Panc1 (cell line): ENCODE measurements around the gene MSMP. TPM values are rescaled to one million over a fixed set of nuclear protein-coding genes. Genes with fewer than 3 reads are reported as not detected.

Experiments used
- ATAC-seq: fragments of 200-7000 bp; cut with Tn5 transposase; 2 replicates; pipeline ENCODE4 v1.9.1; 2020; ENCODE audit warnings: mild to moderate bottlenecking, moderate library complexity
- BruUV-seq: library from RNA; stranded (reverse); fragments of 400-500 nt; replicated peaks from 2 replicates; lab custom pipeline; 2021; lab: Mats Ljungman, UMichigan
- CTCF ChIA-PET: fragments of 300-600 bp; sonication (Branson Sonifier 250); formaldehyde crosslinking; loops from one replicate; lab custom pipeline; 2022; ENCODE audit warnings: antibody characterized with exemption; lab: Charles Lee
- POLR2A ChIA-PET: fragments of 300-600 bp; sonication (Branson Sonifier 250); formaldehyde crosslinking; loops from one replicate; lab custom pipeline; 2022; ENCODE audit warnings: antibody characterized with exemption; lab: Charles Lee
- DNase-seq: peaks from one replicate; pipeline ENCODE4 v3.0.0-alpha.2; 2010; ENCODE audit warnings: low read depth, low spot score
- H3K27ac ChIP-seq: 2 replicates; pipeline ENCODE4 v1.5.1; 2011; ENCODE audit warnings: mild to moderate bottlenecking, low read length, inconsistent platforms
- H3K27me3 ChIP-seq: fragments of 200-500 bp; sonication (Bioruptor generic); 2 replicates; pipeline ENCODE4 v1.6.0; 2014; ENCODE audit warnings: low read length, inconsistent platforms; ENCODE audit not compliant: control insufficient read depth, insufficient read depth
- H3K36me3 ChIP-seq: fragments of 200-500 bp; sonication (Bioruptor generic); 2 replicates; pipeline ENCODE4 v1.5.1; 2014; ENCODE audit warnings: inconsistent platforms, mild to moderate bottlenecking, low read length, moderate library complexity; ENCODE audit not compliant: control insufficient read depth, insufficient read depth
- H3K4me1 ChIP-seq: 2 replicates; pipeline ENCODE4 v1.5.1; 2011; ENCODE audit warnings: inconsistent platforms, mild to moderate bottlenecking, low read length, moderate library complexity; ENCODE audit not compliant: control insufficient read depth, insufficient read depth
- H3K4me3 ChIP-seq, 2 experiments: 2 replicates each; pipeline ENCODE4 v1.5.1; 2011 to 2012; ENCODE audit warnings: low read depth in 2 of 2, low read length in 2 of 2, mild to moderate bottlenecking in 2 of 2, inconsistent platforms in 1 of 2, moderate library complexity in 1 of 2
- H3K9me3 ChIP-seq: fragments of 200-500 bp; sonication (Bioruptor generic); 2 replicates; pipeline ENCODE4 v1.5.1; 2014; ENCODE audit warnings: low read depth, mild to moderate bottlenecking, inconsistent platforms, low read length, moderate library complexity; ENCODE audit not compliant: control insufficient read depth, insufficient read depth
- POLR2AphosphoS5 ChIP-seq: IDR thresholded peaks from 2 replicates; pipeline ENCODE4 v1.6.1; 2012; ENCODE audit warnings: mild to moderate bottlenecking, low read depth, low read length, moderate library complexity
- SIN3A ChIP-seq: IDR thresholded peaks from 2 replicates; pipeline ENCODE4 v1.6.1; 2012; ENCODE audit warnings: low read depth, mild to moderate bottlenecking, low read length, moderate library complexity, borderline replicate concordance; ENCODE audit not compliant: insufficient read depth
- TCF7L2 ChIP-seq: IDR thresholded peaks from 2 replicates; pipeline ENCODE4 v1.6.1; 2011; ENCODE audit warnings: mild to moderate bottlenecking, low read depth, low read length, inconsistent platforms
- in situ Hi-C: cut with HindIII; loops from 2 replicates; pipeline ENCODE4 v1.10.0; 2016; ENCODE audit warnings: low sequenced_read_pairs, low pct_unique_long_range_greater_than_20kb
- intact Hi-C: fragments of 100-400 bp; cut with micrococcal nuclease; formaldehyde crosslinking; loops from one replicate; pipeline ENCODE4 v1.10.0; 2022; ENCODE audit not compliant: unreplicated experiment
- total RNA-seq: library from RNA; stranded (reverse); gene quantifications from one replicate; pipeline ENCODE4 v1.2.1, GENCODE V29; 2021; ENCODE audit not compliant: unreplicated experiment
- TF ChIP-seq, protein P1 (sequence below), 2 experiments: IDR thresholded peaks; 2 replicates each; pipeline ENCODE4 v1.6.1; 2011 to 2012; ENCODE audit warnings: low read depth in 2 of 2, control low read depth in 1 of 2, low read length in 1 of 2, mild to moderate bottlenecking in 1 of 2, moderate library complexity in 1 of 2; ENCODE audit not compliant: insufficient read depth in 1 of 2
- TF ChIP-seq, protein P2 (sequence below): fragments of 450-650 bp; IDR thresholded peaks from 2 replicates; pipeline ENCODE4 v1.5.1; 2017; ENCODE audit warnings: mild to moderate bottlenecking

Gene MSMP
- total RNA-seq, 1 experiment from 2014 or later, result 1.4 TPM

DNA sequence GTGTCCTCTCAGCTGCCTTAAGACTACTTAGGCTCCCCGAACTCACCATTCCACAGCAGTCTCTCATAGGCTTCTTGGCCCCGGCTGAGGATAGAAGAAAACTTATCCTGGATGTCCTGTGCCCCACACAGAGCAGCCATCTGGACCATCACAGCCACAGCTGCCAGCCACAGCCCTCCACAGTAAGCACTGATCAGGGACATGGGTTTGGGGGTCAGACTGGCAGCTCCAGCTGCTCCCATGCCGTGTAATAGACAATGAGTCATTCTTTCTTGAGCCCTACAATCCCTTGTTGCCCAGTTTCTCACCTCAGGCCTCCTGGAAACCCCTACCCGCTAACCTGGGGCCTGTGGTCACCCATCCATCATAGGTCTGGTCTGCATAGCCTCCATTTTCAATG lies 15.9 kb downstream of the MSMP start:
- Histone ChIP-seq H3K27me3 (no peaks in the 10 kb centered on the region), H3K4me1 (peaks cover 23% of the 10 kb centered on the region), H3K9me3 (no peaks in the 10 kb centered on the region), H3K27ac (no peak overlapping the region), H3K36me3 (peaks cover 29% of the 10 kb centered on the region), H3K4me3 (no peak overlapping the region)
- intact Hi-C loops, result no loop called here
- ATAC-seq (no peak), DNase-seq (no peak)
- no TSS peak for BruUV-seq
- ChIA-PET CTCF (no interaction called here), POLR2A (interaction anchor here (0.6 to 1.2 kb wide), 3 partner anchors 19 to 577 kb away, joined by 3 to 7 read pairs (median 4); no protein-coding TSS in a partner anchor)
- TF ChIP-seq TCF7L2, result no peak
- 0 out of 2 replicates have a peak, but pooled peaks have one; percentile 11 for TF ChIP-seq POLR2AphosphoS5
- in situ Hi-C loops, result no loop called here

DNA sequence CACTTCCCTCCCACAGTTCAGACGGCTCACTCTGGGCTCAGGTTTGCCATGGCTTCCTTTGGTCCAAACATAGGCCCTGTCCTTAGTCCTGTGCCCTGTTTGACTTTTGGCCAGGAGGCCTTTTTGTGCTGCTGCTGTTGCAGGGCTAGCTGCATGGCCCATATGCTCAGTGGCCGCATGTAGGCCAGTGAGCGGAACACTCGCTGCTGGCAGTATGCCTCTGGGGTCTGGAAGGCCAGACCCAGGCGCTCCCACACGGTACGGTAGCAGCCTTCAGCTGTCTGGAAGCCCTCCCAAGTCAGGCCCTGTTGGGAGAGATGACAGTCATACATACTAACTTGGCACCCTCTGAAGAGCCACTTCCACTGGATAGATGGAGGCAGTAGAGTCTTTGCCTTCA lies 16.9 kb downstream of the MSMP start:
- Histone ChIP-seq H3K9me3 (no peaks in the 10 kb centered on the region), H3K36me3 (peaks cover 25% of the 10 kb centered on the region), H3K4me1 (peaks cover 24% of the 10 kb centered on the region), H3K27me3 (no peaks in the 10 kb centered on the region), H3K4me3 (no peak overlapping the region), H3K27ac (peak overlapping the region; percentile 51)
- intact Hi-C loops, result no loop called here
- no peak for DNase-seq
- no peak for ATAC-seq
- in situ Hi-C loops, result no loop called here
- BruUV-seq, result no TSS peak
- TF ChIP-seq, protein P1, sequence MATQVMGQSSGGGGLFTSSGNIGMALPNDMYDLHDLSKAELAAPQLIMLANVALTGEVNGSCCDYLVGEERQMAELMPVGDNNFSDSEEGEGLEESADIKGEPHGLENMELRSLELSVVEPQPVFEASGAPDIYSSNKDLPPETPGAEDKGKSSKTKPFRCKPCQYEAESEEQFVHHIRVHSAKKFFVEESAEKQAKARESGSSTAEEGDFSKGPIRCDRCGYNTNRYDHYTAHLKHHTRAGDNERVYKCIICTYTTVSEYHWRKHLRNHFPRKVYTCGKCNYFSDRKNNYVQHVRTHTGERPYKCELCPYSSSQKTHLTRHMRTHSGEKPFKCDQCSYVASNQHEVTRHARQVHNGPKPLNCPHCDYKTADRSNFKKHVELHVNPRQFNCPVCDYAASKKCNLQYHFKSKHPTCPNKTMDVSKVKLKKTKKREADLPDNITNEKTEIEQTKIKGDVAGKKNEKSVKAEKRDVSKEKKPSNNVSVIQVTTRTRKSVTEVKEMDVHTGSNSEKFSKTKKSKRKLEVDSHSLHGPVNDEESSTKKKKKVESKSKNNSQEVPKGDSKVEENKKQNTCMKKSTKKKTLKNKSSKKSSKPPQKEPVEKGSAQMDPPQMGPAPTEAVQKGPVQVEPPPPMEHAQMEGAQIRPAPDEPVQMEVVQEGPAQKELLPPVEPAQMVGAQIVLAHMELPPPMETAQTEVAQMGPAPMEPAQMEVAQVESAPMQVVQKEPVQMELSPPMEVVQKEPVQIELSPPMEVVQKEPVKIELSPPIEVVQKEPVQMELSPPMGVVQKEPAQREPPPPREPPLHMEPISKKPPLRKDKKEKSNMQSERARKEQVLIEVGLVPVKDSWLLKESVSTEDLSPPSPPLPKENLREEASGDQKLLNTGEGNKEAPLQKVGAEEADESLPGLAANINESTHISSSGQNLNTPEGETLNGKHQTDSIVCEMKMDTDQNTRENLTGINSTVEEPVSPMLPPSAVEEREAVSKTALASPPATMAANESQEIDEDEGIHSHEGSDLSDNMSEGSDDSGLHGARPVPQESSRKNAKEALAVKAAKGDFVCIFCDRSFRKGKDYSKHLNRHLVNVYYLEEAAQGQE (IDR thresholded peaks at IDR 0.05; ENCODE audit: insufficient read depth in 1 of 2, low read depth in 2 of 2, low read length in 1 of 2), result no peak
- no peak for TF ChIP-seq TCF7L2
- no peak for TF ChIP-seq SIN3A
- no peak for TF ChIP-seq POLR2AphosphoS5
- TF ChIP-seq, protein P2, sequence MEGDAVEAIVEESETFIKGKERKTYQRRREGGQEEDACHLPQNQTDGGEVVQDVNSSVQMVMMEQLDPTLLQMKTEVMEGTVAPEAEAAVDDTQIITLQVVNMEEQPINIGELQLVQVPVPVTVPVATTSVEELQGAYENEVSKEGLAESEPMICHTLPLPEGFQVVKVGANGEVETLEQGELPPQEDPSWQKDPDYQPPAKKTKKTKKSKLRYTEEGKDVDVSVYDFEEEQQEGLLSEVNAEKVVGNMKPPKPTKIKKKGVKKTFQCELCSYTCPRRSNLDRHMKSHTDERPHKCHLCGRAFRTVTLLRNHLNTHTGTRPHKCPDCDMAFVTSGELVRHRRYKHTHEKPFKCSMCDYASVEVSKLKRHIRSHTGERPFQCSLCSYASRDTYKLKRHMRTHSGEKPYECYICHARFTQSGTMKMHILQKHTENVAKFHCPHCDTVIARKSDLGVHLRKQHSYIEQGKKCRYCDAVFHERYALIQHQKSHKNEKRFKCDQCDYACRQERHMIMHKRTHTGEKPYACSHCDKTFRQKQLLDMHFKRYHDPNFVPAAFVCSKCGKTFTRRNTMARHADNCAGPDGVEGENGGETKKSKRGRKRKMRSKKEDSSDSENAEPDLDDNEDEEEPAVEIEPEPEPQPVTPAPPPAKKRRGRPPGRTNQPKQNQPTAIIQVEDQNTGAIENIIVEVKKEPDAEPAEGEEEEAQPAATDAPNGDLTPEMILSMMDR, result no peak
- ChIA-PET POLR2A (interaction anchor here (0.6 to 1.2 kb wide), 2 partner anchors 20 to 51 kb away, joined by 4 to 11 read pairs; no protein-coding TSS in a partner anchor), CTCF (interaction anchor here (0.8 kb wide), 1 partner anchor 11 kb away, joined by 4 read pairs; the partner anchor contains the start of gene GBA2)

DNA sequence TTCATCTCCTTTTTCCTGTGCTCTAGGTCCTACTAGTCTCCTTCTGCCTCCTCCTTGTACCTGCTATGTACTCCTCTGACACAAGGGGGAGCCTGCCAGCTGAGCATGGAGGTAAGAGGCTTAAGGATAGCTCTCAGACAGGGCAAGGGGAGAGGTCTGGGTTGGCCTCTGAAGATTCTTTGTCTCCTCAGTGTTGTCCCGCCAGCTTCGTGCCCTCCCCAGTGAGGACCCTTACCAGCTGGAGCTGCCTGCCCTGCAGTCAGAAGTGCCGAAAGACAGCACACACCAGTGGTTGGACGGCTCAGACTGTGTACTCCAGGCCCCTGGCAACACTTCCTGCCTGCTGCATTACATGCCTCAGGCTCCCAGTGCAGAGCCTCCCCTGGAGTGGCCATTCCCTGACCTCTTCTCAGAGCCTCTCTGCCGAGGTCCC lies 17.9 kb downstream of the MSMP start:
- TF ChIP-seq SIN3A, result no peak
- peak; percentile 61 for TF ChIP-seq POLR2AphosphoS5
- peaks cover 24% of the 10 kb centered on the region for H3K4me1 ChIP-seq
- H3K27ac ChIP-seq, result peak overlapping the region; percentile 51
- H3K4me3 ChIP-seq, result no peak overlapping the region
- intact Hi-C loops (no loop called here), in situ Hi-C loops (no loop called here)
- ATAC-seq (peak; percentile 49), DNase-seq (no peak)
- peaks cover 25% of the 10 kb centered on the region for H3K36me3 ChIP-seq
- CTCF ChIA-PET, result interaction anchor here (0.5 to 1.4 kb wide), 7 partner anchors 11 to 167 kb away, joined by 3 to 9 read pairs (median 3); partner anchors contain the start of genes GBA2 and RGP1
- BruUV-seq, result no TSS peak
- H3K27me3 ChIP-seq, result no peaks in the 10 kb centered on the region
- POLR2A ChIA-PET, result no interaction called here
- no peaks in the 10 kb centered on the region for H3K9me3 ChIP-seq
